ENCODE measurements around the gene EIF1B. TPM values are rescaled to one million over a fixed set of nuclear protein-coding genes. Genes with fewer than 3 reads are reported as not detected.

EIF1B gene
- total RNA-seq, 1 experiment from 2014 or later, result 10.0 TPM

GRCh38 chr3:40325465-40325864 is 16.0 kb downstream of the EIF1B start:
- H3K36me3 ChIP-seq (ENCODE audit: low read depth, low read length), result no peaks in the 10 kb centered on the region
- no peak for TF ChIP-seq EZH2 (IDR thresholded peaks at IDR 0.05; ENCODE audit: low read length, unreplicated experiment)
- no peak for TF ChIP-seq EZH2phosphoT487 (IDR thresholded peaks at IDR 0.05; ENCODE audit: borderline replicate concordance, low read length)
- TF ChIP-seq, protein P1, sequence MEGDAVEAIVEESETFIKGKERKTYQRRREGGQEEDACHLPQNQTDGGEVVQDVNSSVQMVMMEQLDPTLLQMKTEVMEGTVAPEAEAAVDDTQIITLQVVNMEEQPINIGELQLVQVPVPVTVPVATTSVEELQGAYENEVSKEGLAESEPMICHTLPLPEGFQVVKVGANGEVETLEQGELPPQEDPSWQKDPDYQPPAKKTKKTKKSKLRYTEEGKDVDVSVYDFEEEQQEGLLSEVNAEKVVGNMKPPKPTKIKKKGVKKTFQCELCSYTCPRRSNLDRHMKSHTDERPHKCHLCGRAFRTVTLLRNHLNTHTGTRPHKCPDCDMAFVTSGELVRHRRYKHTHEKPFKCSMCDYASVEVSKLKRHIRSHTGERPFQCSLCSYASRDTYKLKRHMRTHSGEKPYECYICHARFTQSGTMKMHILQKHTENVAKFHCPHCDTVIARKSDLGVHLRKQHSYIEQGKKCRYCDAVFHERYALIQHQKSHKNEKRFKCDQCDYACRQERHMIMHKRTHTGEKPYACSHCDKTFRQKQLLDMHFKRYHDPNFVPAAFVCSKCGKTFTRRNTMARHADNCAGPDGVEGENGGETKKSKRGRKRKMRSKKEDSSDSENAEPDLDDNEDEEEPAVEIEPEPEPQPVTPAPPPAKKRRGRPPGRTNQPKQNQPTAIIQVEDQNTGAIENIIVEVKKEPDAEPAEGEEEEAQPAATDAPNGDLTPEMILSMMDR (conservative IDR thresholded peaks at IDR 0.05; ENCODE audit: low read depth, low read length), result no peak
- no peaks in the 10 kb centered on the region for H4K20me1 ChIP-seq (ENCODE audit: low read length)
- H3K9ac ChIP-seq (ENCODE audit: low read length), result no peak overlapping the region
- no peaks in the 10 kb centered on the region for H3K27me3 ChIP-seq (ENCODE audit: low read length)
- H3K27ac ChIP-seq (ENCODE audit: low read length), result no peak overlapping the region
- no peak overlapping the region for H2AFZ ChIP-seq (ENCODE audit: low read length)
- H3K9me2 ChIP-seq (replicated peaks; ENCODE audit: low read length), result no peaks in the 10 kb centered on the region
- H3K4me1 ChIP-seq (ENCODE audit: insufficient read depth, low read length), result no peaks in the 10 kb centered on the region
- intact Hi-C loops (cut with micrococcal nuclease), result no loop called here
- no peaks in the 10 kb centered on the region for H3K79me2 ChIP-seq (ENCODE audit: low read length)
- no peak overlapping the region for H3K4me3 ChIP-seq (ENCODE audit: low read length)
- no peak overlapping the region for H3K4me2 ChIP-seq (ENCODE audit: low read length)
- BruUV-seq (replicated peaks), result no TSS peak
- ChIA-PET POLR2A (ENCODE audit: unreplicated experiment) (no interaction called here), CTCF (no interaction called here)
- ATAC-seq (no peak), DNase-seq (no peak)
- H3F3A ChIP-seq (ENCODE audit: low read length, unreplicated experiment), result no peaks in the 10 kb centered on the region
- no peaks in the 10 kb centered on the region for H3K9me3 ChIP-seq (ENCODE audit: low read length)

- ChIA-PET CTCF (interaction anchor here (1.0 kb wide), 1 partner anchor 104 kb away, joined by 3 read pairs; no protein-coding TSS in a partner anchor), POLR2A (ENCODE audit: unreplicated experiment) (interaction anchor here (0.5 kb wide), 1 partner anchor 762 kb away, joined by 3 read pairs; no protein-coding TSS in a partner anchor)
- H3K9me3 ChIP-seq (ENCODE audit: low read length), result no peaks in the 10 kb centered on the region
- H4K20me1 ChIP-seq (ENCODE audit: low read length), result no peaks in the 10 kb centered on the region
- TF ChIP-seq EZH2 (IDR thresholded peaks at IDR 0.05; ENCODE audit: low read length, unreplicated experiment), result no peak
- TF ChIP-seq, protein P1 (conservative IDR thresholded peaks at IDR 0.05; ENCODE audit: low read depth, low read length), result no peak
- no peak for TF ChIP-seq EZH2phosphoT487 (IDR thresholded peaks at IDR 0.05; ENCODE audit: borderline replicate concordance, low read length)
- no TSS peak for BruUV-seq (replicated peaks)
- no peaks in the 10 kb centered on the region for H3F3A ChIP-seq (ENCODE audit: low read length, unreplicated experiment)
- no peak overlapping the region for H3K9ac ChIP-seq (ENCODE audit: low read length)
- H3K36me3 ChIP-seq (ENCODE audit: low read depth, low read length), result no peaks in the 10 kb centered on the region
- no peak overlapping the region for H3K27ac ChIP-seq (ENCODE audit: low read length)
- intact Hi-C loops (cut with micrococcal nuclease), result no loop called here
- no peaks in the 10 kb centered on the region for H3K4me1 ChIP-seq (ENCODE audit: insufficient read depth, low read length)
- no peak overlapping the region for H2AFZ ChIP-seq (ENCODE audit: low read length)
- no peak for ATAC-seq
- no peak for DNase-seq
- H3K79me2 ChIP-seq (ENCODE audit: low read length), result no peaks in the 10 kb centered on the region
- no peaks in the 10 kb centered on the region for H3K9me2 ChIP-seq (replicated peaks; ENCODE audit: low read length)
- no peaks in the 10 kb centered on the region for H3K27me3 ChIP-seq (ENCODE audit: low read length)
- no peak overlapping the region for H3K4me2 ChIP-seq (ENCODE audit: low read length)
- no peak overlapping the region for H3K4me3 ChIP-seq (ENCODE audit: low read length)
Measured at GRCh38 chr3:40328374-40328773, 18.9 kb downstream of the EIF1B start.

GRCh38 chr3:40329071-40329470 is 19.6 kb downstream of the EIF1B start:
- Histone ChIP-seq H3K4me1 (ENCODE audit: insufficient read depth, low read length) (no peaks in the 10 kb centered on the region), H3F3A (ENCODE audit: low read length, unreplicated experiment) (no peaks in the 10 kb centered on the region), H4K20me1 (ENCODE audit: low read length) (no peaks in the 10 kb centered on the region), H2AFZ (ENCODE audit: low read length) (no peak overlapping the region), H3K4me2 (ENCODE audit: low read length) (no peak overlapping the region), H3K79me2 (ENCODE audit: low read length) (no peaks in the 10 kb centered on the region), H3K9me3 (ENCODE audit: low read length) (no peaks in the 10 kb centered on the region), H3K4me3 (ENCODE audit: low read length) (no peak overlapping the region), H3K27ac (ENCODE audit: low read length) (no peak overlapping the region), H3K9me2 (replicated peaks; ENCODE audit: low read length) (no peaks in the 10 kb centered on the region), H3K36me3 (ENCODE audit: low read depth, low read length) (no peaks in the 10 kb centered on the region), H3K27me3 (ENCODE audit: low read length) (no peaks in the 10 kb centered on the region), H3K9ac (ENCODE audit: low read length) (no peak overlapping the region)
- DNase-seq (no peak), ATAC-seq (no peak)
- TF ChIP-seq, protein P1 (conservative IDR thresholded peaks at IDR 0.05; ENCODE audit: low read depth, low read length), result no peak
- TF ChIP-seq EZH2 (IDR thresholded peaks at IDR 0.05; ENCODE audit: low read length, unreplicated experiment) (no peak), EZH2phosphoT487 (IDR thresholded peaks at IDR 0.05; ENCODE audit: borderline replicate concordance, low read length) (no peak)
- no TSS peak for BruUV-seq (replicated peaks)
- CTCF ChIA-PET, result no interaction called here
- intact Hi-C loops (cut with micrococcal nuclease), result no loop called here
- POLR2A ChIA-PET (ENCODE audit: unreplicated experiment), result no interaction called here

Data from PC-3 (cell line).